ENCODE data around the gene USP20. TPM values are rescaled to one million over a fixed set of nuclear protein-coding genes. Genes with fewer than 3 reads are reported as not detected.

USP20 gene
- total and polyA plus RNA-seq, 10 of the 15 experiments (the other 5 are each of a cell fraction or from before 2014, with no cell fraction given): 0.66 to 23.3 (median 11.0) TPM

DNA sequence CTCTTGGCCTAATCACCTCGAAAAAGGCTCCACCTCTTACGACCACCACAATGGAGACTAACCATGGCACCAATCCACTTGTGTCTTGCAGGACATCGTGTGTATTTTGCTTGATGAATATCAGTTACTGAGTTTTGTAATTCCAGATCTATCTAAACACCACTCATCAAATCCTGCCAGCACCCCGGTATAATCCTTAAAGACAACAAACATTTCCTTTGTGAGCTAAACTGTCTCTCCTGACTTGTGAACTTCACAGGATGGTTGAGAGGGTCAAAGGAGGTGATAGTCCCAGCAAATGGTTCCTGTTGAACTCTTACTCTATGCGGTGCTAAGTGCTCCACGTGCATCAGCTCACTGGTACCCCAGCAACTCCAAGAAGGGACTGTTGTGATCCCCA, 36.3 kb upstream of the USP20 start:
- CTCF ChIA-PET: no interaction called here
- SMC1A ChIA-PET (ENCODE audit: uncharacterized antibody, unreplicated experiment): interaction anchor here (0.7 kb wide), 1 partner anchor 11 kb away, joined by 3 read pairs; no protein-coding TSS in a partner anchor
- Histone ChIP-seq H3K4me1 (ENCODE audit: control insufficient read depth, insufficient read depth, low read length) (no peaks in the 10 kb centered on the region), H3K27ac (ENCODE audit: control insufficient read depth, insufficient read depth) (no peak overlapping the region), H3K9ac (ENCODE audit: control insufficient read depth, insufficient read depth, low read length) (no peak overlapping the region), H2AFZ (ENCODE audit: control insufficient read depth, low read depth, low read length) (no peak overlapping the region), H3K27me3 (replicated peaks in 1 of 2; ENCODE audit: control insufficient read depth in 2 of 2, insufficient read depth in 2 of 2, low read length in 1 of 2) (peaks cover 0 to 2% of the 10 kb centered on the region in 2 experiments; a peak in 1 of 4 replicates), H3K79me2 (ENCODE audit: control insufficient read depth, insufficient read depth, low read length) (peaks cover 7% of the 10 kb centered on the region), H3K9me3 (replicated peaks; ENCODE audit: control insufficient read depth, insufficient read depth, low read length) (no peaks in the 10 kb centered on the region), H3K36me3 (ENCODE audit: control insufficient read depth in 2 of 2, insufficient read depth in 2 of 2, low read length in 1 of 2) (no peaks in the 10 kb centered on the region), H3K4me3 (no peak overlapping the region), H4K20me1 (ENCODE audit: control insufficient read depth, insufficient read depth) (no peaks in the 10 kb centered on the region), H3K4me2 (ENCODE audit: control insufficient read depth, insufficient read depth) (no peak overlapping the region)
- DNase-seq (ENCODE audit: low read depth, low spot score) (no peak), FAIRE-seq (no peak), ATAC-seq (no peak)
- TF ChIP-seq, protein P1, sequence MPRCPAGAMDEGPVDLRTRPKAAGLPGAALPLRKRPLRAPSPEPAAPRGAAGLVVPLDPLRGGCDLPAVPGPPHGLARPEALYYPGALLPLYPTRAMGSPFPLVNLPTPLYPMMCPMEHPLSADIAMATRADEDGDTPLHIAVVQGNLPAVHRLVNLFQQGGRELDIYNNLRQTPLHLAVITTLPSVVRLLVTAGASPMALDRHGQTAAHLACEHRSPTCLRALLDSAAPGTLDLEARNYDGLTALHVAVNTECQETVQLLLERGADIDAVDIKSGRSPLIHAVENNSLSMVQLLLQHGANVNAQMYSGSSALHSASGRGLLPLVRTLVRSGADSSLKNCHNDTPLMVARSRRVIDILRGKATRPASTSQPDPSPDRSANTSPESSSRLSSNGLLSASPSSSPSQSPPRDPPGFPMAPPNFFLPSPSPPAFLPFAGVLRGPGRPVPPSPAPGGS (IDR thresholded peaks at IDR 0.05; ENCODE audit: borderline replicate concordance, insufficient read depth, low read depth, low read length, poor library complexity, severe bottlenecking): no peak
- no peak for TF ChIP-seq IRF4 (IDR thresholded peaks at IDR 0.05; ENCODE audit: low read depth, low read length)
- TF ChIP-seq RAD21 (IDR thresholded peaks at IDR 0.05; ENCODE audit: insufficient read depth, low read depth, low read length): no peak
- TF ChIP-seq, protein P2, sequence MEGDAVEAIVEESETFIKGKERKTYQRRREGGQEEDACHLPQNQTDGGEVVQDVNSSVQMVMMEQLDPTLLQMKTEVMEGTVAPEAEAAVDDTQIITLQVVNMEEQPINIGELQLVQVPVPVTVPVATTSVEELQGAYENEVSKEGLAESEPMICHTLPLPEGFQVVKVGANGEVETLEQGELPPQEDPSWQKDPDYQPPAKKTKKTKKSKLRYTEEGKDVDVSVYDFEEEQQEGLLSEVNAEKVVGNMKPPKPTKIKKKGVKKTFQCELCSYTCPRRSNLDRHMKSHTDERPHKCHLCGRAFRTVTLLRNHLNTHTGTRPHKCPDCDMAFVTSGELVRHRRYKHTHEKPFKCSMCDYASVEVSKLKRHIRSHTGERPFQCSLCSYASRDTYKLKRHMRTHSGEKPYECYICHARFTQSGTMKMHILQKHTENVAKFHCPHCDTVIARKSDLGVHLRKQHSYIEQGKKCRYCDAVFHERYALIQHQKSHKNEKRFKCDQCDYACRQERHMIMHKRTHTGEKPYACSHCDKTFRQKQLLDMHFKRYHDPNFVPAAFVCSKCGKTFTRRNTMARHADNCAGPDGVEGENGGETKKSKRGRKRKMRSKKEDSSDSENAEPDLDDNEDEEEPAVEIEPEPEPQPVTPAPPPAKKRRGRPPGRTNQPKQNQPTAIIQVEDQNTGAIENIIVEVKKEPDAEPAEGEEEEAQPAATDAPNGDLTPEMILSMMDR (IDR thresholded peaks at IDR 0.05 in 2 of 3, conservative IDR thresholded peaks at IDR 0.05 in 1 of 3; ENCODE audit: control insufficient read depth in 2 of 3, extremely low read depth in 1 of 3, insufficient read depth in 1 of 3, low read depth in 3 of 3, low read length in 3 of 3): no peak
- TF ChIP-seq GABPA (IDR thresholded peaks at IDR 0.05; ENCODE audit: low read depth): no peak
- intact Hi-C loops (cut with micrococcal nuclease; ENCODE audit: unreplicated experiment) (no loop called here), in situ Hi-C loops (cut with MboI) (no loop called here)
- RAD21 ChIA-PET (ENCODE audit: unreplicated experiment): no interaction called here
- no TSS peak for BruUV-seq (replicated peaks)
- 41% methylated on average over 6 of the region's 6 CpGs for WGBS (ENCODE audit: insufficient coverage, insufficient replicate concordance, low lambda C conversion rate, missing lambda C conversion rate)
- POLR2A ChIA-PET: interaction anchor here (0.5 to 0.7 kb wide), 2 partner anchors 46 to 175 kb away, joined by 4 to 6 read pairs; no protein-coding TSS in a partner anchor
